Aorta (tissue), 5 donors: ENCODE data around the gene ZBP1. TPM values are rescaled to one million over a fixed set of nuclear protein-coding genes. Genes with fewer than 3 reads are reported as not detected.

Source experiments
- ATAC-seq: fragments of 200-7000 bp; cut with Tn5 transposase; one replicate; pipeline ENCODE4 v1.9.1; 2022; ENCODE audit warnings: moderate library complexity; ENCODE audit not compliant: low FRiP score
- DNase-seq, 2 donors: peaks; one replicate each; pipeline ENCODE4 v3.0.0-alpha.2; 2020
- H3K27ac ChIP-seq, 2 donors: one replicate each; pipeline ENCODE4 v1.5.1; 2013; ENCODE audit warnings: low read length in 2 of 2, mild to moderate bottlenecking in 2 of 2, moderate library complexity in 2 of 2, control low read depth in 1 of 2, inconsistent platforms in 1 of 2, low read depth in 1 of 2
- H3K27me3 ChIP-seq, 2 donors: one replicate each; pipeline ENCODE4 v1.6.1; 2013; ENCODE audit warnings: control low read depth in 1 of 2, low read length in 1 of 2, mild to moderate bottlenecking in 1 of 2, moderate library complexity in 1 of 2; ENCODE audit not compliant: insufficient read depth in 2 of 2, control insufficient read depth in 1 of 2
- H3K36me3 ChIP-seq, 2 donors: one replicate each; pipeline ENCODE4 v1.6.1; 2013; ENCODE audit warnings: control low read depth in 1 of 2, low read length in 1 of 2, mild to moderate bottlenecking in 1 of 2; ENCODE audit not compliant: insufficient read depth in 2 of 2, control insufficient read depth in 1 of 2
- H3K4me1 ChIP-seq, 2 donors: one replicate each; pipeline ENCODE4 v1.6.1; 2013; ENCODE audit warnings: low read length in 2 of 2, control low read depth in 1 of 2, mild to moderate bottlenecking in 1 of 2, moderate library complexity in 1 of 2; ENCODE audit not compliant: insufficient read depth in 2 of 2, control insufficient read depth in 1 of 2
- H3K4me3 ChIP-seq, 2 donors: one replicate each; pipeline ENCODE4 v1.5.1; 2013; ENCODE audit warnings: low read length in 2 of 2, control low read depth in 1 of 2, mild to moderate bottlenecking in 1 of 2
- H3K9me3 ChIP-seq: one replicate; pipeline ENCODE4 v1.6.1; 2013; ENCODE audit warnings: mild to moderate bottlenecking, low read length; ENCODE audit not compliant: control insufficient read depth
- WGBS, 2 donors: extraction: QIAGEN DNeasy Blood & Tissue Kit; methylation state at CpG; one replicate each; pipeline ENCODE4 v1.1.7; 2013; 5-methylcytosine and 5-hydroxymethylcytosine counted together
- intact Hi-C, 2 donors: fragments of 100-400 bp; cut with DNase I; formaldehyde crosslinking; loops; one replicate each; pipeline versions ENCODE4 v1.14.2 to v1.15.0; 2022
- polyA plus RNA-seq, 2 donors: library from polyadenylated mRNA; stranded (reverse); fragments of 200-250 nt; gene quantifications; one replicate each; pipeline ENCODE4 v1.2.3, GENCODE V29; 2013
- total RNA-seq, 2 donors: library from RNA; stranded (reverse); fragmentation: NEBNext Ultra II Directional; extraction: Animal tissue kit (Norgen Biotek cat#: 25700); gene quantifications; one replicate each; pipeline ENCODE4 v1.2.1, GENCODE V29; 2021
- donor health status: healthy with polysubstance abuse.
- donor health status: Bipolar disorder and iron deficiency.
- donor health status: DM: no; HTN: no; CAD: no.
- donor health status: DM: no; HTN: no; CAD: no.
- donor health status: DM: yes; HTN: yes; CAD: no.

The ZBP1 gene
- total and polyA plus RNA-seq, 4 donors = 0.20 to 1.6 (median 0.69) TPM

GRCh38 chr20:57655809-57656155, 35.6 kb upstream of the ZBP1 start:
- Histone ChIP-seq H3K9me3 (no peaks in the 10 kb centered on the region), H3K36me3 (peaks cover 0 to 7% of the 10 kb centered on the region in 2 donors), H3K27me3 (no peaks in the 10 kb centered on the region), H3K27ac (no peak overlapping the region), H3K4me3 (no peak overlapping the region), H3K4me1 (no peaks in the 10 kb centered on the region)
- 63 to 71% methylated on average over 11 of the region's 11 CpGs for WGBS, 2 donors
- intact Hi-C loops = loop anchor here (2.0 to 10.0 kb wide), 4 partner anchors 92 to 523 kb away; no protein-coding TSS in a partner anchor
- ATAC-seq = no peak
- DNase-seq = peak in 1 of 2 donors; percentile 38

- peaks cover 0 to 7% of the 10 kb centered on the region in 2 donors for H3K36me3 ChIP-seq
- WGBS, 2 donors = 57 to 64% methylated on average over 22 of the region's 22 CpGs
- no peak overlapping the region for H3K27ac ChIP-seq
- intact Hi-C loops = loop anchor here (2.0 to 10.0 kb wide), 5 partner anchors 92 to 524 kb away; no protein-coding TSS in a partner anchor
- DNase-seq (peak in 1 of 2 donors; percentile 70), ATAC-seq (no peak)
- H3K4me3 ChIP-seq = no peak overlapping the region
- no peaks in the 10 kb centered on the region for H3K4me1 ChIP-seq
- H3K27me3 ChIP-seq = no peaks in the 10 kb centered on the region
- no peaks in the 10 kb centered on the region for H3K9me3 ChIP-seq
Observed at GRCh38 chr20:57654998-57655808, 35.0 kb upstream of the ZBP1 start.

GRCh38 chr20:57654363-57654997, 34.3 kb upstream of the ZBP1 start:
- H3K4me3 ChIP-seq = no peak overlapping the region

GRCh38 chr20:57653910-57654309, 33.7 kb upstream of the ZBP1 start:
- H3K9me3 ChIP-seq = no peaks in the 10 kb centered on the region
- no peak overlapping the region for H3K27ac ChIP-seq
- H3K36me3 ChIP-seq = peaks cover 0 to 5% of the 10 kb centered on the region in 2 donors
- DNase-seq (peak in 1 of 2 donors; percentile 51), ATAC-seq (no peak)
- H3K4me3 ChIP-seq = no peak overlapping the region
- intact Hi-C loops = loop anchor here (2.0 to 10.0 kb wide), 4 partner anchors 228 to 525 kb away; no protein-coding TSS in a partner anchor
- WGBS, 2 donors = 19 to 36% methylated on average over 5 of the region's 5 CpGs
- H3K4me1 ChIP-seq = no peaks in the 10 kb centered on the region
- no peaks in the 10 kb centered on the region for H3K27me3 ChIP-seq

More at GRCh38 chr20:57654363-57654997, 34.3 kb upstream of the ZBP1 start:
- H3K27ac ChIP-seq = no peak overlapping the region
- H3K9me3 ChIP-seq = no peaks in the 10 kb centered on the region
- peaks cover 0 to 7% of the 10 kb centered on the region in 2 donors for H3K36me3 ChIP-seq
- intact Hi-C loops = loop anchor here (2.0 to 10.0 kb wide), 4 partner anchors 228 to 524 kb away; no protein-coding TSS in a partner anchor
- no peaks in the 10 kb centered on the region for H3K4me1 ChIP-seq
- DNase-seq (peak in 1 of 2 donors; percentile 73), ATAC-seq (peak; percentile 81)
- no peaks in the 10 kb centered on the region for H3K27me3 ChIP-seq
- WGBS, 2 donors = 27 to 33% methylated on average over 12 of the region's 12 CpGs

- Histone ChIP-seq H3K4me3 (no peak overlapping the region), H3K4me1 (no peaks in the 10 kb centered on the region), H3K36me3 (peaks cover 0 to 2% of the 10 kb centered on the region in 2 donors), H3K27ac (no peak overlapping the region), H3K27me3 (no peaks in the 10 kb centered on the region), H3K9me3 (no peaks in the 10 kb centered on the region)
- intact Hi-C loops = loop anchor here (5.0 to 10.0 kb wide), 3 partner anchors 229 to 434 kb away; no protein-coding TSS in a partner anchor
- ATAC-seq = no peak
- DNase-seq = peak in 1 of 2 donors; percentile 61
- 65 to 75% methylated on average over 8 of the region's 8 CpGs for WGBS, 2 donors
Observed at GRCh38 chr20:57653546-57653900, 33.3 kb upstream of the ZBP1 start.

GRCh38 chr20:57652606-57653545, 32.6 kb upstream of the ZBP1 start:
- Histone ChIP-seq H3K27me3 (no peaks in the 10 kb centered on the region), H3K36me3 (peaks cover 0 to 2% of the 10 kb centered on the region in 2 donors), H3K27ac (no peak overlapping the region), H3K4me1 (no peaks in the 10 kb centered on the region), H3K9me3 (no peaks in the 10 kb centered on the region), H3K4me3 (no peak overlapping the region)
- 74 to 76% methylated on average over 28 of the region's 28 CpGs for WGBS, 2 donors
- ATAC-seq (no peak), DNase-seq (peak in 1 of 2 donors; percentile 72)
- intact Hi-C loops = loop anchor here (5.0 to 10.0 kb wide), 3 partner anchors 229 to 434 kb away; no protein-coding TSS in a partner anchor

- intact Hi-C loops = loop anchor here (5.0 to 10.0 kb wide), 3 partner anchors 230 to 435 kb away; no protein-coding TSS in a partner anchor
- H3K9me3 ChIP-seq = no peaks in the 10 kb centered on the region
- no peak overlapping the region for H3K4me3 ChIP-seq
- WGBS, 2 donors = 88 to 89% methylated on average over 47 to 50 of the region's 50 CpGs
- H3K27me3 ChIP-seq = no peaks in the 10 kb centered on the region
- ATAC-seq (no peak), DNase-seq (peak in 1 of 2 donors; percentile 73)
- H3K27ac ChIP-seq = no peak overlapping the region
- H3K36me3 ChIP-seq = peaks cover 0 to 2% of the 10 kb centered on the region in 2 donors
- H3K4me1 ChIP-seq = no peaks in the 10 kb centered on the region
Observed at GRCh38 chr20:57651881-57652605, 31.8 kb upstream of the ZBP1 start.
